Bronchial epithelial cell (primary cell): ENCODE results near the gene TMEM89. TPM values are rescaled to one million over a fixed set of nuclear protein-coding genes. Genes with fewer than 3 reads are reported as not detected.
A peak's percentile ranks its signal among the peaks of the same experiment; 100 is the strongest.

Source experiments
- DNase-seq: peaks from one replicate; pipeline ENCODE4 v3.0.0-alpha.2; 2010; ENCODE audit warnings: low read depth
- FAIRE-seq: peaks from 2 replicates; lab custom pipeline; 2011; peaks lifted over from hg19 to GRCh38; lab: Jason Lieb, UNC
- H3K27me3 ChIP-seq: 2 replicates; pipeline ENCODE4 v1.5.1; 2011; ENCODE audit warnings: low read length; ENCODE audit not compliant: control insufficient read depth, insufficient read depth
- H3K36me3 ChIP-seq: 2 replicates; pipeline ENCODE4 v1.5.1; 2011; ENCODE audit warnings: low read length; ENCODE audit not compliant: control insufficient read depth, insufficient read depth
- H3K4me3 ChIP-seq: 2 replicates; pipeline ENCODE4 v1.5.1; 2011; ENCODE audit warnings: mild to moderate bottlenecking, low read depth, low read length, control low read depth
- total RNA-seq: library from RNA; depleted of rRNA; stranded (reverse); fragments of >200 nt; gene quantifications from 2 replicates; pipeline ENCODE4 v1.2.1, GENCODE V29; 2014
- TF ChIP-seq, protein P1 (sequence below): IDR thresholded peaks from 2 replicates; pipeline ENCODE4 v1.5.1; 2011; ENCODE audit warnings: mild to moderate bottlenecking, moderate library complexity, low read length, control low read depth, inconsistent platforms; ENCODE audit not compliant: insufficient read depth, severe bottlenecking

TMEM89 gene
- total RNA-seq, 1 donor from 2014 or later: not detected

DNA sequence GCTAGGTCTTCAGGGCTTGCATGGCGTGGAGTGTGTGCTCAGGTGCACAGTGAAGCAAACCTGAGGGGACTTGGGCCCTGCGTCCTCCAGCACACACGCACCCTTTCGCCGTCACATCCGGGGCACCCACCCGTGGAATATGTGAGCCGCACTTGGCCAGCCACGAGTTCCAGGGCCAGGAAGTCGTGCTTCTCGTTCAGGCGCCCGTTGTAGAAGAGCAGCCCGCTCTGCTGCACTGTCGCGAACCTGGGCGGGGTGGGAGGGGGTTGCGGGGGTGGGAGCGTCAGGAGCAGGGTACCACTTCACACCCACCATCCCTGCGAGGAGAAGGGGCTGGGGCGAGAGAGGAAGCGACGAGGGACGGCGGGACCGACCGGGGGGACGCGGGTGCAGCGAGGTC is 34.0 kb upstream of the TMEM89 start:
- DNase-seq (no peak), FAIRE-seq (no peak)
- Histone ChIP-seq H3K27me3 (no peaks in the 10 kb centered on the region), H3K4me3 (peak overlapping the region; percentile 46), H3K36me3 (no peaks in the 10 kb centered on the region)
- TF ChIP-seq, protein P1, sequence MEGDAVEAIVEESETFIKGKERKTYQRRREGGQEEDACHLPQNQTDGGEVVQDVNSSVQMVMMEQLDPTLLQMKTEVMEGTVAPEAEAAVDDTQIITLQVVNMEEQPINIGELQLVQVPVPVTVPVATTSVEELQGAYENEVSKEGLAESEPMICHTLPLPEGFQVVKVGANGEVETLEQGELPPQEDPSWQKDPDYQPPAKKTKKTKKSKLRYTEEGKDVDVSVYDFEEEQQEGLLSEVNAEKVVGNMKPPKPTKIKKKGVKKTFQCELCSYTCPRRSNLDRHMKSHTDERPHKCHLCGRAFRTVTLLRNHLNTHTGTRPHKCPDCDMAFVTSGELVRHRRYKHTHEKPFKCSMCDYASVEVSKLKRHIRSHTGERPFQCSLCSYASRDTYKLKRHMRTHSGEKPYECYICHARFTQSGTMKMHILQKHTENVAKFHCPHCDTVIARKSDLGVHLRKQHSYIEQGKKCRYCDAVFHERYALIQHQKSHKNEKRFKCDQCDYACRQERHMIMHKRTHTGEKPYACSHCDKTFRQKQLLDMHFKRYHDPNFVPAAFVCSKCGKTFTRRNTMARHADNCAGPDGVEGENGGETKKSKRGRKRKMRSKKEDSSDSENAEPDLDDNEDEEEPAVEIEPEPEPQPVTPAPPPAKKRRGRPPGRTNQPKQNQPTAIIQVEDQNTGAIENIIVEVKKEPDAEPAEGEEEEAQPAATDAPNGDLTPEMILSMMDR: no peak

DNA sequence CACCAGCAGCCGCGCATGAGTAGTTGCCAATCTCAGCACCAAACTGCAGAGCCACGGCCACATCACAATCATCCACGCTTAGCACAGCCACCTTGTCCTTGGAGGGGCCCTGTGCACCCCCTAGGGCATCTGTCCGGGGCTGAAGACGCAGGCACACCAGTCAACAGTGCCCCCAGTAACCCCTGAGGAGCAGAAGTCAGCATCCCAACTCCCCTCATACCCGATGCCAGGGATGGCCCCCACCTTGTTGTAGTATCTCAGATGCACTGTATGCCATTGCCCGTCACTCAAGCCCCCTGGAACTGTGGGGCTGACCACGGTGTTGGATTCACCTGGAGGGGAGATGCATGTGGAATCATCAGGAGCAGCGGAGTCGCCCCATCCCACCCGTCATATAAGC is 33.5 kb upstream of the TMEM89 start:
- H3K27me3 ChIP-seq: no peaks in the 10 kb centered on the region
- DNase-seq (no peak), FAIRE-seq (no peak)
- H3K4me3 ChIP-seq: no peak overlapping the region
- TF ChIP-seq, protein P1: no peak
- no peaks in the 10 kb centered on the region for H3K36me3 ChIP-seq

DNA sequence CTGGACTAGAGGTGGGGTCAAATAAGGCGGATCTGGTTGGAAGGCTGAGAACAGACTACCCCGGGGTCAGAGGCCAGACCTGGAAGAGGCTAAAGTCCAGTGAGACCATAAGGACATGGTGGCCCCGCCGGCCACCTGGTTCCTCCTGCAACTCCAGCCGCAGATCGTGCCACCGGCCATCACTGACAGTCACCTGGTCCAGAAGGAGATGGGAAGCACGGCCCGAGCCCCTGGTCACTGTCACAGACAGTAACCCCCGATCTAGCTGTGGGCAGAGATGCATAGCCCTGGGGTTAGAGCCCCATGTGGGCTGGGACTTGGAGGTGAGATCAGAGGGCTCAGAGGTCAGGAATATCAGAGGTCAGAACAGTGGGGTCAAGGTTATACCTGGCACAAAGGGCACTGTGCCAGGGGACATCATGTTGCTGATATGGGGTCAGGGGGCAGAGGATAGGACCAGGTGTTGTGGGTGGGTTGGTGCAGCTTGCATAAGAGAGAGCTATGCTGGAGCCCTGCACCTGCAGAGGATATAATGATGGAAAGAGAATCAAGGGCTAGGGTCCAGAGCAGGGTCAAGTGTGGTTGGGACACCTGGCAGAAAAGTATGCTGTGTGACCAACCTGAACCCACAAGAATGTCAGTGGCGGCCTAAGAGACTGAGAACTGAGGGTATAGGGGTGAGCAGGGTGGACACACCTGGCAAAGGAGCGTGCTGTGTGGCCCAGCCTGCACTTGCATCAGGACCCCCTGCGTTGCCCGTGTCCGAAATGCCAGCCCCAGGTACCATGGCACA is 31.6 kb upstream of the TMEM89 start:
- TF ChIP-seq, protein P1: no peak
- Histone ChIP-seq H3K36me3 (no peaks in the 10 kb centered on the region), H3K27me3 (no peaks in the 10 kb centered on the region), H3K4me3 (no peak overlapping the region)
- peak; percentile 50 for FAIRE-seq
- no peak for DNase-seq

DNA sequence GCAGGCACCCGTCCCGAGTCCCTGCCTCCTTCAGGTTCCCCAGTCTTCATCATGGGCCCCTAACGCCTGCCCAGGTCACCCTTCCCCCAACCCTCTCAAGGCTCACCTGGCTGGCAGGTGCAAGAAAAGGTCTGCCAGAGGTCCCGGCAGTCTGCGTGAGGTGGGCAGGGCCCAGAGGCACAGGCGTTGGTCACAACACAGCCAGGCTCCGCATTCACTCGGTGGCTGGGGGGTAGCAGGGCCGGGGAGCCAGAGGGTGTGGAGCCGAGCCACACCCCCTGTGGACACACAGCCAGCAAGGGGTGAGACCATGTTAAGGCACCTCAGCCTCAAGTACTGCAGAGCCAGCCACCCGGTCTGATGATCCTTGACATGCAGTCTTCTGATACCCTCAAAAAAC is 30.2 kb upstream of the TMEM89 start:
- no peak for DNase-seq
- no peak overlapping the region for H3K4me3 ChIP-seq
- FAIRE-seq: no peak
- no peaks in the 10 kb centered on the region for H3K27me3 ChIP-seq
- TF ChIP-seq, protein P1: no peak
- H3K36me3 ChIP-seq: no peaks in the 10 kb centered on the region

DNA sequence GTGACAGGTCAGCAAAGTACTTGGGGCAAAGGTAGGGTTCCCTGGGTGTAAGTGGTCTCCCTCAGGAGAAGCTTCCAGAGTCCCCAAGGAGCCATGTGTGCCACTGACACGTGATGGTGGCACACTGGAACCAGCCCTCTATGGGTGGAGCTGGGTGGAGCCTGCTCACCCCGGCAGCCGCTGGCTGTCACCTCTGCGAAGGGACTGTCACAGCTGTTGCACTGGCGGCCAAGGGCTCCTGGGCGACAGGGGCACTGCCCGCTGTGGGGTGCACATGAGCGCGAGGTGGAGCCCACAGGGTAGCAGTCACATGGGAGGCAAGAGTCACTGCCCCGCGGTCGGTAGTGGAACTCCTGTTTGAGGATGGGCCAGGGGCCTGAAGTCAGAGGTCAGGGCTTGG is 29.2 kb upstream of the TMEM89 start:
- no peak for FAIRE-seq

More for the DNA sequence above, 29.2 kb upstream of the TMEM89 start:
- no peaks in the 10 kb centered on the region for H3K27me3 ChIP-seq
- no peak for DNase-seq
- H3K36me3 ChIP-seq: no peaks in the 10 kb centered on the region
- H3K4me3 ChIP-seq: no peak overlapping the region
- TF ChIP-seq, protein P1: no peak
